ENCODE results near the gene SUGCT.
"Not testable (repeated sequence)": the region's sequence is repeated elsewhere in the genome, so short reads cannot be mapped to it uniquely, and the experiment has no call there.

SUGCT gene

GRCh38 chr7:40644454-40645188, 509.8 kb downstream of the SUGCT start:
- no peak for DNase-seq (ENCODE audit: insufficient read length, low spot score)
- FAIRE-seq = no peak

GRCh38 chr7:40645197-40645596, 510.4 kb downstream of the SUGCT start:
- no peak for DNase-seq (ENCODE audit: insufficient read length, low spot score)
- no peak for FAIRE-seq

- DNase-seq (ENCODE audit: insufficient read length, low spot score) (no peak), FAIRE-seq (no peak)
Measured at GRCh38 chr7:40646717-40647116, 511.9 kb downstream of the SUGCT start.

GRCh38 chr7:40647719-40648118, 512.9 kb downstream of the SUGCT start:
- FAIRE-seq (no peak), DNase-seq (ENCODE audit: insufficient read length, low spot score) (no peak)

- FAIRE-seq (no peak), DNase-seq (ENCODE audit: insufficient read length, low spot score) (no peak)
Measured at GRCh38 chr7:40649247-40649646, 514.4 kb downstream of the SUGCT start.

- not testable (repeated sequence) for DNase-seq (ENCODE audit: insufficient read length, low spot score); FAIRE-seq
Measured at GRCh38 chr7:40650903-40651302, 516.1 kb downstream of the SUGCT start.

- no peak for DNase-seq (ENCODE audit: insufficient read length, low spot score)
- no peak for FAIRE-seq
Measured at GRCh38 chr7:40654171-40654570, 519.4 kb downstream of the SUGCT start.

GRCh38 chr7:40655426-40655825, 520.6 kb downstream of the SUGCT start:
- no peak for FAIRE-seq
- DNase-seq (ENCODE audit: insufficient read length, low spot score) = no peak

- DNase-seq (ENCODE audit: insufficient read length, low spot score) = no peak
- no peak for FAIRE-seq
Measured at GRCh38 chr7:40656349-40656748, 521.5 kb downstream of the SUGCT start.

GRCh38 chr7:40658729-40659128, 523.9 kb downstream of the SUGCT start:
- DNase-seq (ENCODE audit: insufficient read length, low spot score) (no peak), FAIRE-seq (no peak)

- DNase-seq (ENCODE audit: insufficient read length, low spot score) (no peak), FAIRE-seq (no peak)
Measured at GRCh38 chr7:40659231-40659630, 524.4 kb downstream of the SUGCT start.

GRCh38 chr7:40673285-40673684, 538.5 kb downstream of the SUGCT start:
- DNase-seq (ENCODE audit: insufficient read length, low spot score) = no peak
- FAIRE-seq = no peak

GRCh38 chr7:40674316-40674715, 539.5 kb downstream of the SUGCT start:
- no peak for FAIRE-seq
- no peak for DNase-seq (ENCODE audit: insufficient read length, low spot score)

- no peak for FAIRE-seq
- DNase-seq (ENCODE audit: insufficient read length, low spot score) = no peak
Measured at GRCh38 chr7:40675741-40676140, 540.9 kb downstream of the SUGCT start.

GRCh38 chr7:40676221-40676620, 541.4 kb downstream of the SUGCT start:
- no peak for FAIRE-seq
- DNase-seq (ENCODE audit: insufficient read length, low spot score) = no peak

- FAIRE-seq = no peak
- no peak for DNase-seq (ENCODE audit: insufficient read length, low spot score)
Measured at GRCh38 chr7:40680657-40681056, 545.9 kb downstream of the SUGCT start.

- DNase-seq (ENCODE audit: insufficient read length, low spot score) (no peak), FAIRE-seq (no peak)
Measured at GRCh38 chr7:40682696-40683095, 547.9 kb downstream of the SUGCT start.

- FAIRE-seq (no peak), DNase-seq (ENCODE audit: insufficient read length, low spot score) (no peak)
Measured at GRCh38 chr7:40694026-40694809, 559.4 kb downstream of the SUGCT start.

GRCh38 chr7:40694991-40695390, 560.2 kb downstream of the SUGCT start:
- FAIRE-seq (no peak), DNase-seq (ENCODE audit: insufficient read length, low spot score) (no peak)

GRCh38 chr7:40697653-40698052, 562.8 kb downstream of the SUGCT start:
- DNase-seq (ENCODE audit: insufficient read length, low spot score) = no peak
- no peak for FAIRE-seq

- no peak for DNase-seq (ENCODE audit: insufficient read length, low spot score)
- FAIRE-seq = no peak
Measured at GRCh38 chr7:40698214-40698920, 563.6 kb downstream of the SUGCT start.

- FAIRE-seq (no peak), DNase-seq (ENCODE audit: insufficient read length, low spot score) (no peak)
Measured at GRCh38 chr7:40698921-40699260, 564.1 kb downstream of the SUGCT start.

Measured in GM19239 (cell line).